Tibial nerve (tissue), 4 donors: ENCODE measurements around the gene SH3RF3. TPM values are rescaled to one million over a fixed set of nuclear protein-coding genes. Genes with fewer than 3 reads are reported as not detected.

ENCODE experiments used
- DNase-seq, 2 donors: peaks; one replicate each; pipeline ENCODE4 v3.0.0-alpha.2; 2019; ENCODE audit warnings: low spot score in 2 of 2
- H3K27ac ChIP-seq, 4 donors: fragments of 200-600 bp; sonication (generic) in 3 of 4; one replicate each; pipeline ENCODE4 v1.5.1; 2017 to 2019; ENCODE audit warnings: mild to moderate bottlenecking in 1 of 4
- H3K27me3 ChIP-seq, 2 donors: fragments of 200-600 bp; sonication (generic) in 1 of 2; one replicate each; pipeline versions ENCODE4 v1.5.1 to v1.6.0; 2017 to 2019
- H3K36me3 ChIP-seq, 3 donors: fragments of 200-600 bp; sonication (generic); one replicate each; pipeline ENCODE4 v1.5.1; 2018 to 2019
- H3K4me1 ChIP-seq, 4 donors: fragments of 200-600 bp; sonication (generic) in 3 of 4; one replicate each; pipeline ENCODE4 v1.5.1; 2017 to 2019
- H3K4me3 ChIP-seq, 4 donors: fragments of 200-600 bp; sonication (generic) in 3 of 4; one replicate each; pipeline ENCODE4 v1.5.1; 2017 to 2019; ENCODE audit warnings: mild to moderate bottlenecking in 1 of 4, moderate library complexity in 1 of 4
- H3K9me3 ChIP-seq, 4 donors: fragments of 200-600 bp; sonication (generic) in 3 of 4; one replicate each; pipeline ENCODE4 v1.5.1; 2017 to 2019
- EP300 ChIP-seq, 2 donors: sonication (generic); formaldehyde crosslinking; IDR thresholded peaks; one replicate each; pipeline ENCODE4 v1.6.1; 2017; ENCODE audit warnings: antibody characterized with exemption in 2 of 2, mild to moderate bottlenecking in 1 of 2
- POLR2A ChIP-seq, 2 donors: fragments of 450-650 bp; IDR thresholded peaks; one replicate each; pipeline ENCODE4 v1.6.1; 2017; ENCODE audit warnings: antibody characterized with exemption in 2 of 2, mild to moderate bottlenecking in 2 of 2, moderate library complexity in 2 of 2
- WGBS, 2 donors: methylation state at CpG; one replicate each; pipeline ENCODE4 v1.1.5; 2018; 5-methylcytosine and 5-hydroxymethylcytosine counted together
- total RNA-seq, 4 donors: library from RNA; depleted of rRNA; stranded (reverse); fragments of >200 nt; gene quantifications; one replicate each; pipeline ENCODE4 v1.1.0, GENCODE V29; 2016
- TF ChIP-seq, protein P1 (sequence below), 5 experiments: fragments of 200-600 bp in 3 of 5; fragments of 450-650 bp in 2 of 5; sonication (generic) in 3 of 5; IDR thresholded peaks; one replicate each; pipeline ENCODE4 v1.5.1; 2016 to 2019; ENCODE audit warnings: antibody characterized with exemption in 5 of 5, mild to moderate bottlenecking in 3 of 5, moderate library complexity in 2 of 5

SH3RF3 gene
- total RNA-seq, 4 donors from 2014 or later, result 6.9 to 18.0 (median 11.4) TPM

DNA sequence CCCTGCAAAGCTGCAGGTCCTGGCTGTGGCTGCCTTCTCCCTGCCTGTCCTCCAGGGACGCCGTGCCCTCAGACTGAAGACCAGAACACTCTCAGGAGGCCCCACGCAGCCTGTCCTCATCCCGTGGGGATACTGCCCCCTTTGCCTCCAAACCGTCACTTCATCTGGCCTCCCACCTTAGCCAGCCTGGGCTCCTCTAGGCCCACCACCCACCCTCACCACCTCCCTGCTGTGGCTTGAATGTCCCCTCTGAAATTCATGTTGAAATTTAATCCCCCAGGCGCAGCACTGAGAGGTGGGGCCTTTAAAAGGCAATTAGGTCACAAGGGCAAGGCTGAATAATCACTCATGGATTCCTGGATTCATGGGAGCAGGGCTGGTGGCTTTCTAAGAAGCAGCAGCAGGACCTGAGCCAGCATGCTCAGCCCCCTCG is 286.6 kb downstream of the SH3RF3 start:
- no peak for DNase-seq
- Histone ChIP-seq H3K36me3 (no peaks in the 10 kb centered on the region), H3K27me3 (no peaks in the 10 kb centered on the region), H3K9me3 (no peaks in the 10 kb centered on the region), H3K27ac (no peak overlapping the region), H3K4me1 (peaks cover 0 to 17% (median 0%) of the 10 kb centered on the region in 4 donors), H3K4me3 (no peak overlapping the region)
- TF ChIP-seq, protein P1, sequence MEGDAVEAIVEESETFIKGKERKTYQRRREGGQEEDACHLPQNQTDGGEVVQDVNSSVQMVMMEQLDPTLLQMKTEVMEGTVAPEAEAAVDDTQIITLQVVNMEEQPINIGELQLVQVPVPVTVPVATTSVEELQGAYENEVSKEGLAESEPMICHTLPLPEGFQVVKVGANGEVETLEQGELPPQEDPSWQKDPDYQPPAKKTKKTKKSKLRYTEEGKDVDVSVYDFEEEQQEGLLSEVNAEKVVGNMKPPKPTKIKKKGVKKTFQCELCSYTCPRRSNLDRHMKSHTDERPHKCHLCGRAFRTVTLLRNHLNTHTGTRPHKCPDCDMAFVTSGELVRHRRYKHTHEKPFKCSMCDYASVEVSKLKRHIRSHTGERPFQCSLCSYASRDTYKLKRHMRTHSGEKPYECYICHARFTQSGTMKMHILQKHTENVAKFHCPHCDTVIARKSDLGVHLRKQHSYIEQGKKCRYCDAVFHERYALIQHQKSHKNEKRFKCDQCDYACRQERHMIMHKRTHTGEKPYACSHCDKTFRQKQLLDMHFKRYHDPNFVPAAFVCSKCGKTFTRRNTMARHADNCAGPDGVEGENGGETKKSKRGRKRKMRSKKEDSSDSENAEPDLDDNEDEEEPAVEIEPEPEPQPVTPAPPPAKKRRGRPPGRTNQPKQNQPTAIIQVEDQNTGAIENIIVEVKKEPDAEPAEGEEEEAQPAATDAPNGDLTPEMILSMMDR (IDR thresholded peaks at IDR 0.05), result no peak
- no peak for TF ChIP-seq POLR2A (IDR thresholded peaks at IDR 0.05)
- no peak for TF ChIP-seq EP300 (IDR thresholded peaks at IDR 0.05)
- 75 to 85% methylated on average over 7 of the region's 7 CpGs for WGBS, 2 donors

DNA sequence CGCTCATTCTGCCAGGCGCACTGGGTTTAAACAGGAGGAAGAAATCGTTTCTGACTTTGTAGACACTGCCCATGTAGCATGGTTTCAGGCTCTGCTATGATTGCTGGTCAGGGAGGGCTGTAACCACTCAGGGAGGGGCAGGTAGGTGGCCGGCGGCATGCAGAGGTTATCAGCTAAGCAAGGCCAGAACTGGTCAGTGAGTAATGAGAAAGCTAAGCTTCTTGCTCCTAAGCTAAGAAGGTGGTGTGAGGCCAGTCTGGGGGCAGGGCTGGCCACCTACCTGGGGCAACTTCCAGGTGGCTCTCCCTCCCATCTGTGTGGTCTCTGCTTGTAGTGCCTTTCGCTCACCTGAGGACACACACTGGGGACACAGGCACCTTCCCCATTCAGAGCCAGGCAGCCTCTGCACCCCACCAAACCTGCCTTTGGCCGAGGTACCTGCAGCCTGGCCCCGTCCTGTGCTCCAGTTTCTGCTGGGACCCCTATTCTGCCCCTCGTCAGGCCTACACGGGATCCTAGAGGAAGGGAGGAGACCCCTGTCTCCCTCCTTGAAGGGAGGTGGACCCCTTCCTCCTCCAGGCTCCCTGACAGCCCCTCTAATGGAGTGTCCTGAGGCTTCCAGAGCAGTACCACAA is 288.8 kb downstream of the SH3RF3 start:
- H3K4me1 ChIP-seq, result no peaks in the 10 kb centered on the region
- no peaks in the 10 kb centered on the region for H3K9me3 ChIP-seq
- TF ChIP-seq POLR2A (IDR thresholded peaks at IDR 0.05), result no peak
- peaks cover 0 to 6% (median 0%) of the 10 kb centered on the region in 3 donors for H3K36me3 ChIP-seq
- no peak for DNase-seq
- H3K27me3 ChIP-seq, result no peaks in the 10 kb centered on the region
- H3K4me3 ChIP-seq, result no peak overlapping the region
- H3K27ac ChIP-seq, result no peak overlapping the region
- 87 to 89% methylated on average over 10 of the region's 10 CpGs for WGBS, 2 donors

GRCh38 chr2:109418716-109419115 is 289.7 kb downstream of the SH3RF3 start:
- TF ChIP-seq POLR2A (IDR thresholded peaks at IDR 0.05) (no peak), EP300 (IDR thresholded peaks at IDR 0.05) (no peak)
- TF ChIP-seq, protein P1 (IDR thresholded peaks at IDR 0.05), result no peak

GRCh38 chr2:109419171-109419756 is 290.3 kb downstream of the SH3RF3 start:
- H3K27me3 ChIP-seq, result no peaks in the 10 kb centered on the region
- no peak for DNase-seq
- H3K4me3 ChIP-seq, result no peak overlapping the region
- peaks cover 0 to 17% (median 0%) of the 10 kb centered on the region in 3 donors for H3K36me3 ChIP-seq
- 84 to 85% methylated on average over 15 of the region's 15 CpGs for WGBS, 2 donors
- H3K9me3 ChIP-seq, result no peaks in the 10 kb centered on the region
- TF ChIP-seq EP300 (IDR thresholded peaks at IDR 0.05) (no peak), POLR2A (IDR thresholded peaks at IDR 0.05) (no peak)
- TF ChIP-seq, protein P1 (IDR thresholded peaks at IDR 0.05), result no peak
- H3K4me1 ChIP-seq, result no peaks in the 10 kb centered on the region
- no peak overlapping the region for H3K27ac ChIP-seq

More at GRCh38 chr2:109418716-109419115, 289.7 kb downstream of the SH3RF3 start:
- Histone ChIP-seq H3K27ac (no peak overlapping the region), H3K4me3 (no peak overlapping the region), H3K36me3 (peaks cover 0 to 12% (median 0%) of the 10 kb centered on the region in 3 donors), H3K9me3 (no peaks in the 10 kb centered on the region), H3K27me3 (no peaks in the 10 kb centered on the region), H3K4me1 (no peaks in the 10 kb centered on the region)
- 85 to 90% methylated on average over 7 of the region's 7 CpGs for WGBS, 2 donors
- no peak for DNase-seq

DNA sequence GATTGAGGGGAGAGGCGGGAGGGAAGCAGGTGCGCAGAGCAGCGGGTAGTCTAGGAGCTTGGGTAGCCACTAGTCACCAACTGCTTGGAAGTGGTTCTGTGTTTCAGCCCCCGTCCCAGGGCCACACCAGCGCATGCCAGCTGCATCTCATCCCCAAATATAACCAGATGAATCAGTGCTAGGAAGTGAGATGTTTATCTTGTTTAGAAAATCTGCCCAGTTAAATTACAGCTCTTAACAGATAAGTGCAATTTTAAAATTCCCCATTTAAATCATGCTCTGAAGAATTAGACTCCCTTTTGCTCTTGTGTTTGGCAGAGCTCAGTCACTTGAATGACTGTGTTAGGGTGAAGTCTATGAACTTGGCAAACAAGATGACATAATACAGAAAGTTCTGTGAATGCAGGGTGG is 291.0 kb downstream of the SH3RF3 start:
- Histone ChIP-seq H3K4me1 (no peaks in the 10 kb centered on the region), H3K9me3 (no peaks in the 10 kb centered on the region), H3K27ac (no peak overlapping the region), H3K4me3 (no peak overlapping the region), H3K27me3 (no peaks in the 10 kb centered on the region), H3K36me3 (peaks cover 0 to 17% (median 0%) of the 10 kb centered on the region in 3 donors)
- TF ChIP-seq, protein P1 (IDR thresholded peaks at IDR 0.05), result no peak
- TF ChIP-seq POLR2A (IDR thresholded peaks at IDR 0.05) (no peak), EP300 (IDR thresholded peaks at IDR 0.05) (no peak)
- DNase-seq, result no peak
- WGBS, 2 donors, result 91 to 92% methylated on average over 5 of the region's 5 CpGs
